Tibial nerve (tissue), 3 donors: ENCODE measurements around the gene UBA1.

Experiments
- POLR2A ChIP-seq, 2 donors: fragments of 450-650 bp; IDR thresholded peaks; one replicate each; pipeline ENCODE4 v1.6.1; 2017; ENCODE audit warnings: antibody characterized with exemption in 2 of 2, mild to moderate bottlenecking in 2 of 2, moderate library complexity in 2 of 2
- TF ChIP-seq, protein P1 (sequence below), 5 experiments: fragments of 200-600 bp in 3 of 5; fragments of 450-650 bp in 2 of 5; sonication (generic) in 3 of 5; IDR thresholded peaks; one replicate each; pipeline ENCODE4 v1.5.1; 2016 to 2019; ENCODE audit warnings: antibody characterized with exemption in 5 of 5, mild to moderate bottlenecking in 3 of 5, moderate library complexity in 2 of 5

DNA sequence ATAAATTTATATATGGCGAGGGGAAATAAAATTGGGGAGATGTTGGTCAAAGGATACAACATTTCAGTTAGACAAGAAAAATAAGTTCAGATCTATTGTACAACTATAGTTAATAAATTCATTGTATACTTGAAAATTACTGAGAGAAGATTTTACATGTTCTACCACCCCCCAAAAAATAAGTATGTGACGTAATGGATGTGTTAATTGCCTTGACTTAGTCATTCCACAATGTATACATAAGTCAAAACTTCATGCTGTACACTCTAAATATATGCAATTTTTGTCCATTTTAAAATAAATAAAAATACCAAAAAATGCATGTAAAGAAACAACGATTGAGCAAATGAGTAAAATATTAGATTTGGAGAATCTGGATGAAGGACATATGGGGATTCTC, 41.0 kb downstream of the UBA1 start:
- TF ChIP-seq, protein P1, sequence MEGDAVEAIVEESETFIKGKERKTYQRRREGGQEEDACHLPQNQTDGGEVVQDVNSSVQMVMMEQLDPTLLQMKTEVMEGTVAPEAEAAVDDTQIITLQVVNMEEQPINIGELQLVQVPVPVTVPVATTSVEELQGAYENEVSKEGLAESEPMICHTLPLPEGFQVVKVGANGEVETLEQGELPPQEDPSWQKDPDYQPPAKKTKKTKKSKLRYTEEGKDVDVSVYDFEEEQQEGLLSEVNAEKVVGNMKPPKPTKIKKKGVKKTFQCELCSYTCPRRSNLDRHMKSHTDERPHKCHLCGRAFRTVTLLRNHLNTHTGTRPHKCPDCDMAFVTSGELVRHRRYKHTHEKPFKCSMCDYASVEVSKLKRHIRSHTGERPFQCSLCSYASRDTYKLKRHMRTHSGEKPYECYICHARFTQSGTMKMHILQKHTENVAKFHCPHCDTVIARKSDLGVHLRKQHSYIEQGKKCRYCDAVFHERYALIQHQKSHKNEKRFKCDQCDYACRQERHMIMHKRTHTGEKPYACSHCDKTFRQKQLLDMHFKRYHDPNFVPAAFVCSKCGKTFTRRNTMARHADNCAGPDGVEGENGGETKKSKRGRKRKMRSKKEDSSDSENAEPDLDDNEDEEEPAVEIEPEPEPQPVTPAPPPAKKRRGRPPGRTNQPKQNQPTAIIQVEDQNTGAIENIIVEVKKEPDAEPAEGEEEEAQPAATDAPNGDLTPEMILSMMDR (IDR thresholded peaks at IDR 0.05): no peak
- TF ChIP-seq POLR2A (IDR thresholded peaks at IDR 0.05): no peak
